Brain microvascular endothelial cell (primary cell): ENCODE measurements around the gene LTF.
"Not testable (repeated sequence)": the region's sequence is repeated elsewhere in the genome, so short reads cannot be mapped to it uniquely, and the experiment has no call there.

Experiments used
- DNase-seq: peaks from one replicate; pipeline ENCODE4 v3.0.0-alpha.2; 2020
- H3K27ac ChIP-seq: fragments of 250-450 bp; sonication (Bioruptor Pico); 2 replicates; pipeline ENCODE4 v1.5.1; 2020; ENCODE audit warnings: mild to moderate bottlenecking, moderate library complexity
- H3K27me3 ChIP-seq: fragments of 250-450 bp; sonication (Bioruptor Pico); replicated peaks from 2 replicates; pipeline ENCODE4 v1.5.1; 2020; ENCODE audit warnings: mild to moderate bottlenecking
- H3K36me3 ChIP-seq: fragments of 250-450 bp; sonication (Bioruptor Pico); replicated peaks from 2 replicates; pipeline ENCODE4 v1.5.1; 2020; ENCODE audit warnings: mild to moderate bottlenecking
- H3K4me3 ChIP-seq: 2 replicates; pipeline ENCODE4 v1.5.1; 2011; ENCODE audit warnings: low read depth, mild to moderate bottlenecking, control low read depth, low read length, moderate library complexity
- in situ Hi-C: cut with HindIII; loops from 2 replicates; pipeline ENCODE4 v1.10.0; 2017; ENCODE audit warnings: low sequenced_read_pairs, low pct_ligation_motif_present
- TF ChIP-seq, protein P1 (sequence below): IDR thresholded peaks from 2 replicates; pipeline ENCODE4 v1.5.1; 2011; ENCODE audit warnings: low read depth, mild to moderate bottlenecking, moderate library complexity, low read length, control low read depth, inconsistent platforms; ENCODE audit errors: missing control alignments

The LTF gene

GRCh38 chr3:46389306-46389705 is 75.4 kb downstream of the LTF start:
- Histone ChIP-seq H3K4me3 (no peak overlapping the region), H3K36me3 (no peaks in the 10 kb centered on the region), H3K27ac (no peak overlapping the region), H3K27me3 (no peaks in the 10 kb centered on the region)
- TF ChIP-seq, protein P1, sequence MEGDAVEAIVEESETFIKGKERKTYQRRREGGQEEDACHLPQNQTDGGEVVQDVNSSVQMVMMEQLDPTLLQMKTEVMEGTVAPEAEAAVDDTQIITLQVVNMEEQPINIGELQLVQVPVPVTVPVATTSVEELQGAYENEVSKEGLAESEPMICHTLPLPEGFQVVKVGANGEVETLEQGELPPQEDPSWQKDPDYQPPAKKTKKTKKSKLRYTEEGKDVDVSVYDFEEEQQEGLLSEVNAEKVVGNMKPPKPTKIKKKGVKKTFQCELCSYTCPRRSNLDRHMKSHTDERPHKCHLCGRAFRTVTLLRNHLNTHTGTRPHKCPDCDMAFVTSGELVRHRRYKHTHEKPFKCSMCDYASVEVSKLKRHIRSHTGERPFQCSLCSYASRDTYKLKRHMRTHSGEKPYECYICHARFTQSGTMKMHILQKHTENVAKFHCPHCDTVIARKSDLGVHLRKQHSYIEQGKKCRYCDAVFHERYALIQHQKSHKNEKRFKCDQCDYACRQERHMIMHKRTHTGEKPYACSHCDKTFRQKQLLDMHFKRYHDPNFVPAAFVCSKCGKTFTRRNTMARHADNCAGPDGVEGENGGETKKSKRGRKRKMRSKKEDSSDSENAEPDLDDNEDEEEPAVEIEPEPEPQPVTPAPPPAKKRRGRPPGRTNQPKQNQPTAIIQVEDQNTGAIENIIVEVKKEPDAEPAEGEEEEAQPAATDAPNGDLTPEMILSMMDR = no peak
- DNase-seq = no peak
- in situ Hi-C loops = no loop called here

DNA sequence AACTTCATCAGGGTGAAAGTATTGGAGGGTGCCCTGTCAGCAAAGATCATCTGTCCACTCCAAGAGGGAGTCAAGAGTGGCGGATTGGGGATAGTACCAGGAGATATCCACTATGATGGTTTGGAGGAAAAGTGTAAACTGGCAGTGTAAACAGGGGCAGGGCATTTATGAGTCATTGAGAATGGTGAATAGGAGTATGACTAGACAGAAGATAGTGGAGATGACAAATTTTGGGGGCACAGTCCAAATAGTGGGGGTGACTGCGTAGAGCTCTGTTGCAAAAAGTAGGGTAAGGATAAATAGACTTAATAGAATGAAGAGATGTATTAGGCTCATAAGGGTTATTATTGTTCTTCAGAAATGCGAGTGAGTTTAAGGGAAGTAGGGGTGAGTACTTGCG is 75.9 kb downstream of the LTF start:
- in situ Hi-C loops = not testable (repeated sequence)

DNA sequence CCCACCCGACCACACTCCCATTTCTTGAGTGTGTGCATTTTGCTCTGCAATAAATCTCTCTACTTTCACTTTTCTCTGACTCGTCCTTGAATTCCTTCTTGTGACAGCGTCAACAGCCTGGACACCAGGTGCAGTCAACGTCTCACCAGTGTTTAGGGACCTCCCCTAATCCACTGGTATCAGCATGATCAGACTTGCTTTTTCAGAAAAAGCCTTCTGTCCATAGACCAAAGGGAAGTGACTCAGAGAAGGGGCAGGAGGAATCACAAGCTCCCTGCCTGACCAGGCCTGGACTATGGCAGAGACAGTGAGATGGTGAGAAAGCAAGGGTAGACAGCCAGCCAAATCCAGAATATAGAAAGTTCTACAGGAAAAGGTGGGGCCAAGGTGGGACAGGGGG is 78.5 kb downstream of the LTF start:
- peak; percentile 54 for DNase-seq
- in situ Hi-C loops = no loop called here
- no peaks in the 10 kb centered on the region for H3K27me3 ChIP-seq
- no peak overlapping the region for H3K4me3 ChIP-seq
- TF ChIP-seq, protein P1 = no peak
- H3K36me3 ChIP-seq = no peaks in the 10 kb centered on the region
- H3K27ac ChIP-seq = no peak overlapping the region

More for the DNA sequence above, 75.9 kb downstream of the LTF start:
- not testable (repeated sequence) for H3K36me3 ChIP-seq, H3K4me3 ChIP-seq, H3K27me3 ChIP-seq, DNase-seq, H3K27ac ChIP-seq
